Stimulated activated CD8-positive, alpha-beta memory T cell treated with anti-CD3 and anti-CD28 coated beads, Interleukin-12 subunit alpha, Interleukin-12 subunit beta, amount 100 ng/mL, for 24 hours (primary cell): ENCODE results near the gene TANC1.

Experiments used
- DNase-seq: peaks from one replicate; pipeline ENCODE4 v3.0.0-alpha.2; 2020; ENCODE audit errors: extremely low read depth

TANC1 gene

GRCh38 chr2:159160954-159161353 is 192.5 kb downstream of the TANC1 start:
- no peak for DNase-seq

DNA sequence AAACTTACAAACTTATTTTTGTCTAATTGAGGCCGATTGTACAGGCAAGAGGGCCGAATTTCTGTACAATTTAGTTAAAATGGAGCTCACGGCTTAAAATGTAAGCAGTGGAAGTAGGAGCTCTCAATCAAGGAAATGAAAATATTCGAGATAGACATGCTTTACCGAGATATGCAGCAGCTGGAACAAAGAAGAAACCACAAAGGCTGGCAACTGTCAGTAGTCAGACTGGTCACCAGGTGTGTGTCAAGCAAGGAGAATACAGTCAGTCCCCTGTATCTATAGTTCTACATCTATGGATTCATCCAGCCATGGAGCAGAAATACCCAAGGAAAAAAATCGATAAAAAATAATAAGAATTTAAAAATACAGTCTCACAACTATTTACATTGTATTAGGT is 195.5 kb downstream of the TANC1 start:
- DNase-seq: no peak

DNA sequence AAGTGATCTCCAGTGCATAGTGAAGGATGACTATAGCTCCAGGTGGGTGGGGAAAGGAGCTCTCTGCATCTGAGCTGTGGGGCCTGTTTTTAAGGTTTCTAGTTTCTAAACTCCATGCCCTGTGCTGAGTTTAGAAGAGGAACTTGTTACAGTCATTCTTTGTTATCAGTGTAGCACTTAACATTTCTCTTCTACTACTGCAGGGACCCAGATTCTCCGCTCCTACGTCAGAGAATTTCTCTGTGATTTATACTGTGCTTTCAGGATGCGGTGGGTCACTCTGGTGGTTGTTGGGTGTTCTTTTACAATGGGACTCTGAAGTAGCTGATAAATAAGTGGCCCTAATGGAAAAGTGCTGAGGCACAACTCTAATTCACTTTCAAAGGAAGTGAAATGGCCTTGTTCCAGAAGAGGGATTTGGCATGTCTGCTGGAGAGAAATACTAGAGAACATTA is 196.0 kb downstream of the TANC1 start:
- no peak for DNase-seq

DNA sequence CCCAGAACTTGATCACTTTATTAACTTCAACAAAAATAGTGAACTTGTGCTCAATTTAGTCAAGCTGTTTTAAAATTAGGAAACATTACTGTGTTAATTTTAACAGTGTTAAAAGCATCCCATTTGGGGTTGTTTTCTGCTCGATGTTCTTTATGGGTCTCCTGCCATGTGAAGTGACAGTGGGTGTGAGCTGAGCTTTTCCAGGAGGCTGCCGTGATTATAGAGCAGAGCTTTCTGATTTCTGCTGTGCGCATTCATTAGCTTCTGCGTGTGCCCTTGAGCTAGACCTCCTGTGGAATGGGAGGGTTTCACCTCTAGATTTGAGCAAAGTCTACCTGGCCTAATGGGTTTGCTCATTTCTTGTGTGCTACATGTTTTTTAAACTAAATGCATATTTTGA is 196.6 kb downstream of the TANC1 start:
- no peak for DNase-seq

- DNase-seq: no peak
Measured at GRCh38 chr2:159168707-159169106, 200.3 kb downstream of the TANC1 start.

GRCh38 chr2:159169187-159169586 is 200.7 kb downstream of the TANC1 start:
- DNase-seq: no peak

GRCh38 chr2:159172403-159172802 is 204.0 kb downstream of the TANC1 start:
- no peak for DNase-seq

DNA sequence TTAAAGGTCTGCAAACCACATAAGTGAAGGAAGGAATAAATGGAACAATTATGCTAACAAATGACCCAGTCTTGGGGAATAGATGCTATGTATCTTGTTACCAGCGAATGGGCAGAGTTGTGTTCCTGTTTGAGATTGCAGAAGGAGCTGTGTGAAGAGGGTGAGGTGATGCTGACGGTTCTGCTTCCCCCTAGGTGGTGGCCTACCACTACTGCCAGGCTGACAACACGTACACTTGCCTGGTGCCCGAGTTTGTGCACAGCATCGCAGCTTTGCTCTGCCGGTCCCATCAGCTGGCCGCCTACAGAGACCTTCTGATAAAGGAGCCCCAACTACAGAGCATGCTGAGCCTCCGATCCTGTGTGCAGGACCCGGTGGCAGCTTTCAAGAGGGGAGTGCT is 206.3 kb downstream of the TANC1 start:
- DNase-seq: no peak

DNA sequence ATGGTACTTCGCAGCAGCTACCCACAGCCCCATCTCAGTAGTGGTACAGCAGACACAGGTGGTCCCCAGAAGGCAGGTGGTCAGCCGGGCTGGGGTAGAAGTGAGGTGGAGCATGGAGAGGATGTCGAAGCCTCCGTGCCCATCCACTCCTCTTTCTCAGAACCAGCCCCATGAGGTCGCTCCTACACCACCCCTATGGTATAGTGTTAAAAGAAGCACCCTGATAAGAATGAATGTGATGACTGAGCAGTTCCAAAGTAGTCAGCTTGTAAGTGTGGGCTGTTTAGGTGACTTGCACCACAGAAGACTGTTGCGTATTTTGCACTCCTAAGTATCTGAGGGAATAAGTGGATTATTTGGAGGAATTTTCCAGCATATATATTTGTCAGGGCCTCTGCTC is 206.7 kb downstream of the TANC1 start:
- no peak for DNase-seq

DNA sequence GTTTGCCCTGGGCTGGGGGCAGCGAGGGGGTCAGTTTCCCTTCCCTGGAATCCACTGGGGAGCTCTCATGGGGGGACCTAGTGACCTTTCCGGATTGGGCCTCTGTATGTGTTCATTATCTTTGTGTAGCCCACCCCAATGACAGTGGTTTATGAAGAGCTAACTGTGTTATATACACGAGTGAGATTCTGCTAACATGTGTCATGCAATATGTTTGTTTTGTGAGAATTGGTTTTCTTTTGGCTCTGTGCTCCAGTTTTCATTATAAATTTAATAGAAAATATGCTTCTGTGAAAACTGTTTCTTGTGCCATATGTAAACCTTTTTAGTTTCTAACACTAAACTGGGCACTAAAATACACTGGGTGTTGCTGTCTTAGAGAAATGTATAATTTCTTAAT is 207.5 kb downstream of the TANC1 start:
- DNase-seq: no peak

GRCh38 chr2:159176555-159176954 is 208.1 kb downstream of the TANC1 start:
- no peak for DNase-seq

DNA sequence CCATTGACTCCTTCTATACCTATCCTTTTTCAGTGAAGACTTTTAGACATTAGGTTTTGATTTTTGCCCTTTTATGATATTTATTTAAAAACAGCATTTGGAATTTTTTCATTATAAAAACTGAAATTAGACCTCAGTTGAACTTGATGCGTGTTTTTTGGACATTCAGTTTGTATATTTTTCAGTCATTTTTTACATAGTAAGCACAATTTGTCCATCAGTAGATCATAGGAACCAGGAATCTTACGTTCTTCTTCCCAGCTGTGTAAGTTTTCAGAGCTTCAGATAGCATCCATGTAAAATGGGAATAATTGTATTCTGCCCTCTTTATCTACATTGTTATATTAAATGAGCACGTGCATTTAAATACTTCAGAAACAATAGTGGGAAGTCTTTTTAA is 208.9 kb downstream of the TANC1 start:
- DNase-seq: no peak

- no peak for DNase-seq
Measured at GRCh38 chr2:159177957-159178356, 209.5 kb downstream of the TANC1 start.

DNA sequence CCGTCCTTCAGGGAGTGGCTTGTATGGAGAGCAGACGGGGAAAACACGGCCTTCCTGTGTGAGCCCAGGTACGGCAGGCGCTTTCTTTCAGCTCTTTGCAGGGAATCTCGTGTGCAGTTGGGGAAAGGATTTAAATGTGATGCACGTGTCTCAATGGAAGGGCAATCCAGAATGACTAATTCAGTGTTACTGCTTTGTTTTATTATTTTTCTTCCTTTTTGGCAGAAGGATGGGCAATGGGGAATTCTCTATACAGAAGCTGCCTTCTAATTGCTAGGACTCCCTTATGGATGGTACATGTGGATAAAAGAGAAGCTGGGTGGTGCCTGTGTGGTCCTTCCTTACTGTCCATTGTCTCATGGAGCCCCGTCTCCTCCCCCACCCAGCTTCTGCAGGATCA is 210.7 kb downstream of the TANC1 start:
- DNase-seq: no peak

GRCh38 chr2:159179696-159180095 is 211.3 kb downstream of the TANC1 start:
- no peak for DNase-seq

- DNase-seq: no peak
Measured at GRCh38 chr2:159183346-159183745, 214.9 kb downstream of the TANC1 start.

- no peak for DNase-seq
Measured at GRCh38 chr2:159185401-159186130, 217.1 kb downstream of the TANC1 start.

GRCh38 chr2:159186462-159186861 is 218.0 kb downstream of the TANC1 start:
- DNase-seq: no peak

DNA sequence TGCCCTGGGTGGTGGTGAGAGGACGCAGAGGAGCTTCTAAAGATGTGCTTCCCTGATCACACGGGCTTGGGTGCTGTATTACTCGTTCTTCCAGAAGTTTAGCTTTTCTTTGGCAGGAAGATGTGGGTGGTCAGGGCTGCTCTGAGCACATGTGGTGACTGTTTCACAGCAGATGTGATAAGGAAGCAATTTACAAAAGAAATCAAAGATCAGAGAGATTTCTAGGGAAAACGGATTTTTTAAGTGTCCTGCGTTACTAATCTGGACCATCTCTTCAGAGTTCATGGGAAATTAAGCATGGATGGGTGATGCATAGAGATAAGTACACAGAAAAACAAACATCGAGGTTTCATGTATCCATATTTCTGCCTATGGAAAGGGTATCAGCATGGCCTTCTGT is 218.7 kb downstream of the TANC1 start:
- no peak for DNase-seq

GRCh38 chr2:159188449-159188848 is 220.0 kb downstream of the TANC1 start:
- no peak for DNase-seq

DNA sequence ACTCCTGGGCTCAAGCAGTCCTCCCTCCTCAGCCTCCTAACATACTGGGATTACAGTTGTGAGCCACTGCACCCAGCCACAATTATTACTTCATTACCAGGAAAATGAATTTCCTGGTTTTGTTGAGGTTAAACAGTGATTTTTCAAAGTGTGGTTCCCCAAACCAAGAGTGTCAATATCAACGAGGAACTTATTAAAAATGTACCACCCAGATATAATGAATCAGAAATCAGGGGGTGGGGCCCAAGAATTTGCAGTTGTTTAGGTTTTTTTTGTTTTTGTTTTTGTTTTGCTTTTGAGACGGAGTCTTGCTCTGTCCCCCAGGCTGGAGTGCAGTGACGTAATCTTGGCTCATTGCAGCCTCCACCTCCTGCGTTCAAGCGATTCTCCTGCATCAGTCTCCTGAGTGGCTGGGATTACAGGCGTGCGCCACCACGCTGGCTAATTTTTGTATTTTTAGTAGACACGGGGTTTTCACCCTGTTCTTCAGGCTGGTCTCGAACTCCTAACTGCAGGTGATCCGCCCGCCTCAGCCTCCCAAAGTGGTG is 224.0 kb downstream of the TANC1 start:
- DNase-seq: no peak

DNA sequence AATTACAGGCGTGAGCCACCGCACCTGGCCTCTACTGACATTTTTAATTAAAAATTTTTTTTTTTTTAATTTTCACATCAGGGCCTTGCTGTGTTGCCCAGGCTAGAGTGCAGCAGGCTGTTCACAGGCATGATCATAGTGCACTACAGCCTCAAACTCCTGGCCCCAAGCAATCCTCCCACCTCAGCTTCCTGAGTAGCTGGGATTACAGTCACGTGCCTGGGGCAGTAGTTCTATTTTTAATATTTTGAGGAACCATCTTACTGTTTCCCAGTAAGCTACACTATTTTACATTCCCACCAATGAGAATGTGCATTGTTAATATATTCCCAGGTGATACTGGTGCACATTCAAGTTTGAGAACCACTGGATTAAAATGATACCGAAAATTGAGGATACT is 225.4 kb downstream of the TANC1 start:
- no peak for DNase-seq

DNA sequence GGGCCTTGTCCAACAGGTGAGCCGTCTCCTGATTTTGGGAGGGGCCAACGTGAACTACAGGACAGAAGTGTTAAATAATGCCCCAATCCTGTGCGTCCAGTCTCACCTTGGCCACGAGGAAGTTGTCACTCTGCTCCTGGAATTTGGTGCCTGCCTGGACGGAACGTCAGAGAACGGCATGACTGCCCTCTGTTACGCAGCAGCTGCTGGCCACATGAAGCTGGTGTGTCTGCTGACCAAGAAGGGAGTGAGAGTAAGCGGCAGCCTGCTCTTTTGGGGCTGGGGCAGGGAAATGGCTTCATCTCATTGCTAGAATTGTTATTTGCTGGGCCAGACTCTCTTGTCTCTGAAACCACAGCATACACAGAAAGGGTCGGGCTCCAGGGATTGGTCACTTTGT is 225.8 kb downstream of the TANC1 start:
- DNase-seq: no peak

DNA sequence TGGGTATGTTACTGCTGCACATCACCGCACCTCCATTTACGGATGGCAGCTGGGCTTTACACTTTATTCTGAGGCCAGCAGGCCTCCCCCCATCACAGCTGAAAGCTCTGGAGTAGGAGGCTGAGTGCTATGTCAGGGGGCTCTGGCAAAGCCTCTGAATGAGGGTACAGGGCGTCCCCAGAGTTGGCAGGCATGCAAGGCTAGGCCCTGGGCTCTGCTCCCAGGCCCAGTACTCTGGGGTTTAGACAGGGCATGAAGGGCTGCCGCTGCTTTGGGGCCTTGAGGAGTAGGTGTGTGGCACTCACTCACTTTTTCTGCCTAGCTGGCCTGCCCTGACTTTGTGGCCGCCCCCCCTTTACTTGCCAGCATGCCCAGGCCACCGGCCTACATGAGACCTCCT is 227.3 kb downstream of the TANC1 start:
- DNase-seq: no peak
